HS-27A (cell line): ENCODE results near the gene TCL1A.
"Not testable (repeated sequence)": the region's sequence is repeated elsewhere in the genome, so short reads cannot be mapped to it uniquely, and the experiment has no call there.

Experiments used
- DNase-seq: peaks from one replicate; pipeline ENCODE4 v3.0.0-alpha.2; 2012; ENCODE audit warnings: low read depth, missing footprints

The TCL1A gene

GRCh38 chr14:95713596-95714371, at the start of gene TCL1A:
TSS of gene TCL1A (minus strand) at chr14:95714125. CDS start at chr14:95714066, 59 bp downstream.
- no peak for DNase-seq

GRCh38 chr14:95763032-95763431, 49.1 kb upstream of the TCL1A start:
- DNase-seq, result not testable (repeated sequence)

GRCh38 chr14:95761436-95761835, 47.5 kb upstream of the TCL1A start:
- no peak for DNase-seq

GRCh38 chr14:95760596-95760995, 46.7 kb upstream of the TCL1A start:
- no peak for DNase-seq

GRCh38 chr14:95759941-95760340, 46.0 kb upstream of the TCL1A start:
- DNase-seq, result no peak

- no peak for DNase-seq
Measured at GRCh38 chr14:95758331-95758730, 44.4 kb upstream of the TCL1A start.

GRCh38 chr14:95756751-95757150, 42.8 kb upstream of the TCL1A start:
- no peak for DNase-seq

- DNase-seq, result no peak
Measured at GRCh38 chr14:95756127-95756526, 42.2 kb upstream of the TCL1A start.

- no peak for DNase-seq
Measured at GRCh38 chr14:95741781-95742180, 27.9 kb upstream of the TCL1A start.

- no peak for DNase-seq
Measured at GRCh38 chr14:95741038-95741490, 27.1 kb upstream of the TCL1A start.

GRCh38 chr14:95739356-95739755, 25.4 kb upstream of the TCL1A start:
- DNase-seq, result no peak

GRCh38 chr14:95733212-95733611, 19.3 kb upstream of the TCL1A start:
- no peak for DNase-seq

- DNase-seq, result no peak
Measured at GRCh38 chr14:95730126-95730525, 16.2 kb upstream of the TCL1A start.

GRCh38 chr14:95729402-95730028, 15.6 kb upstream of the TCL1A start:
- DNase-seq, result not testable (repeated sequence)

- DNase-seq, result no peak
Measured at GRCh38 chr14:95727056-95727700, 13.3 kb upstream of the TCL1A start.

- DNase-seq, result no peak
Measured at GRCh38 chr14:95725685-95726336, 11.9 kb upstream of the TCL1A start.

GRCh38 chr14:95722525-95723190, 8.7 kb upstream of the TCL1A start:
- DNase-seq, result no peak

- DNase-seq, result no peak
Measured at GRCh38 chr14:95712398-95712797, 1.5 kb downstream of the TCL1A start.

- DNase-seq, result no peak
Measured at GRCh38 chr14:95711476-95712176, 2.3 kb downstream of the TCL1A start.

GRCh38 chr14:95710106-95710505, 3.8 kb downstream of the TCL1A start:
- no peak for DNase-seq

GRCh38 chr14:95707327-95707726, 6.6 kb downstream of the TCL1A start:
- DNase-seq, result no peak
